ENCODE data around the gene FOXP1.

Gene FOXP1

GRCh38 chr3:71110385-71111222, 472.9 kb downstream of the FOXP1 start:
- DNase-seq, result no peak

GRCh38 chr3:71109977-71110285, 473.6 kb downstream of the FOXP1 start:
- no peak for DNase-seq

- no peak for DNase-seq
Measured at GRCh38 chr3:71109241-71109976, 474.1 kb downstream of the FOXP1 start.

GRCh38 chr3:71107926-71108325, 475.6 kb downstream of the FOXP1 start:
- no peak for DNase-seq

GRCh38 chr3:71104976-71105375, 478.6 kb downstream of the FOXP1 start:
- DNase-seq, result no peak

GRCh38 chr3:71104556-71104955, 479.0 kb downstream of the FOXP1 start:
- no peak for DNase-seq

- DNase-seq, result no peak
Measured at GRCh38 chr3:71104121-71104541, 479.4 kb downstream of the FOXP1 start.

GRCh38 chr3:71103430-71103921, 480.1 kb downstream of the FOXP1 start:
- DNase-seq, result no peak

- DNase-seq, result no peak
Measured at GRCh38 chr3:71102111-71102983, 481.2 kb downstream of the FOXP1 start.

- no peak for DNase-seq
Measured at GRCh38 chr3:71101626-71102025, 481.9 kb downstream of the FOXP1 start.

GRCh38 chr3:71101014-71101413, 482.5 kb downstream of the FOXP1 start:
- no peak for DNase-seq

GRCh38 chr3:71099997-71100719, 483.4 kb downstream of the FOXP1 start:
- no peak for DNase-seq

GRCh38 chr3:71097557-71097956, 486.0 kb downstream of the FOXP1 start:
- no peak for DNase-seq

- DNase-seq, result no peak
Measured at GRCh38 chr3:71095511-71096291, 487.8 kb downstream of the FOXP1 start.

- DNase-seq, result no peak
Measured at GRCh38 chr3:71094658-71095209, 488.8 kb downstream of the FOXP1 start.

- no peak for DNase-seq
Measured at GRCh38 chr3:71092665-71093064, 490.9 kb downstream of the FOXP1 start.

GRCh38 chr3:71090207-71090606, 493.3 kb downstream of the FOXP1 start:
- no peak for DNase-seq

- no peak for DNase-seq
Measured at GRCh38 chr3:71089271-71089847, 494.2 kb downstream of the FOXP1 start.

GRCh38 chr3:71088742-71089141, 494.8 kb downstream of the FOXP1 start:
- no peak for DNase-seq

- DNase-seq, result no peak
Measured at GRCh38 chr3:71088019-71088708, 495.4 kb downstream of the FOXP1 start.

Data from activated CD8-positive, alpha-beta memory T cell treated with anti-CD3 and anti-CD28 coated beads, Interleukin-2, amount 50 U/mL, for 4 hours (primary cell).